HG02943 (cell line): Measurements from ENCODE around the gene WWOX.
"Not testable (repeated sequence)": the region's sequence is repeated elsewhere in the genome, so short reads cannot be mapped to it uniquely, and the experiment has no call there.

Source experiments
- ATAC-seq: cut with Tn5 transposase; IDR thresholded peaks from one replicate; pipeline ENCODE4 v1.9.1; 2021; ENCODE audit warnings: mild to moderate bottlenecking, low read depth, moderate library complexity; ENCODE audit not compliant: unreplicated experiment

The WWOX gene

GRCh38 chr16:78505544-78506366 is 406.3 kb downstream of the WWOX start:
- no peak for ATAC-seq

- ATAC-seq: no peak
Observed at GRCh38 chr16:78506367-78507193, 407.1 kb downstream of the WWOX start.

GRCh38 chr16:78507576-78507975 is 408.1 kb downstream of the WWOX start:
- no peak for ATAC-seq

GRCh38 chr16:78509965-78510364 is 410.5 kb downstream of the WWOX start:
- no peak for ATAC-seq

DNA sequence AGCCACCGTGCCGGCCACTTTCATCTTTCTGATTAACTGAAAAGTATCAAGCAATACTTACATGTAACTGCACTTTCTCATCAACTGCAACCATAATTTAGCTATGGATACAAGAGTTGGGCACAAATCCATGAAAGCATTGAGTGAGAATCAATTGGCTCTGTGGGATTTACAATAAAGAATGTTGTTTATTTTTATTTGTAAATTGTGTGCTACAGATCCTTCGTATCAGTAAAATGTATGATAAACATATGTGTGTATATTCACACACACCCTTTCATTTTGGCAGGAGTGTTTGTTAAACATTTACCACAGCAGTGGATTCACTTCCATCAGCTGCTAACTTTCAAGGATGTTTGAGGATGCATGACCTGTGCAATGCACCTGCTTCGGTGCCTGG is 411.0 kb downstream of the WWOX start:
- ATAC-seq: no peak

- ATAC-seq: no peak
Observed at GRCh38 chr16:78513838-78514237, 414.4 kb downstream of the WWOX start.

GRCh38 chr16:78514888-78515287 is 415.4 kb downstream of the WWOX start:
- not testable (repeated sequence) for ATAC-seq

DNA sequence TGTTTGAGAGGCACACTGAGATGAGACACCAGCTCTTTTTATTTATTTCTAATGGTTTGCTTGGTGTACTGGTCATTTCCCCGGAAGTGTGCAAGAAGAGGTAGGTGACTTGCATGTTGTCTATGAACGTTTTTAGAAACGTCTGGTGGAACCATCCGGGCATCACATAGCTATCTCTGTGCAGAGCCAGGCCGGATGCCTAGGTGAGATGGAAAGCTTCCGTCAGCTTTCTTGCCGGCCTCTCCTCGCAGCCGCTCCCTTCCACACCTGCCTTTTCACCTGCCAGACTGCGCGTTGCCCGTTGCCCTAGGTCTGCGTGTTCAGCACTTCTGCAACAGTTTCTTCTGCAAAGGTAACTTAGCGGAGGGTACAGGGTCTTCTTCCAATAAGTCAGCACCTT is 416.0 kb downstream of the WWOX start:
- ATAC-seq: no peak

- ATAC-seq: no peak
Observed at GRCh38 chr16:78516006-78516736, 416.7 kb downstream of the WWOX start.

DNA sequence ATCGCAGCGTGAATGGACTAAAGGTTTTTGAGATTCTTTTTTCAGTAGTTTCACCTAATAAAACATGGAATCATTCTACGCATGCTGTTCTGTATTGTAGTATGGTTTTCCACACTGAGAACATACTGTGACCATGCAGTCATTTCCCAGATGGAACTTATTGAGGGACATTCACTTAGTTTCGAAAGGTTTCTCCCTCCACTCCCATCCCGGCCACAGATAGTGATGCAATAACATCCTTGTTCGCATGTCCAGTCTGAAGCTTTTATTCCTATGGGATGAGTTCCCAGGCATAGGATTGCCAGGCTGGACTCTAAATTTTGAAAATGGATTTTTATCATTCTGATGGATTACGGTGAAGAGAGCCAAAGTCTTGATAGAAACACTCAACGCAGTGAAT is 420.4 kb downstream of the WWOX start:
- ATAC-seq: no peak

- ATAC-seq: no peak
Observed at GRCh38 chr16:78520470-78520869, 421.0 kb downstream of the WWOX start.

DNA sequence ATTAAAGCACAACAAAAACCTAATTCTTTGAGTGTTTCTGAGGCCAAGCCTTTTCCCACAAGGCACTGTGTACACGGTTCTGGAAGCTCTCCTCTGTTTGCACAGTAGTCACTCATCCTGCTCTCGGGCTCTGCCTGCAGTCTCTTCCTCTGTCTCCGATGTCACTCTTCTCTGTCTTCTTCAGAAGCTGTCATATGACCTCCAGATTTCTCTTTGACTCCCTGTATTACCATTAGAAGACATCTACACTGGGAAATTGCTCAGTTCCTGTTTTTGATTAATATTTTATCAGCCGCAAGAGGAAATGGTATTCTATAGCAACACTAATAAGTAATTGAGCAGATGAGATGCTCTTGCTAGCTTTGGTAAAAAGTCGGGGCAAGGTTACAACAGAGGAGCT is 422.9 kb downstream of the WWOX start:
- no peak for ATAC-seq

DNA sequence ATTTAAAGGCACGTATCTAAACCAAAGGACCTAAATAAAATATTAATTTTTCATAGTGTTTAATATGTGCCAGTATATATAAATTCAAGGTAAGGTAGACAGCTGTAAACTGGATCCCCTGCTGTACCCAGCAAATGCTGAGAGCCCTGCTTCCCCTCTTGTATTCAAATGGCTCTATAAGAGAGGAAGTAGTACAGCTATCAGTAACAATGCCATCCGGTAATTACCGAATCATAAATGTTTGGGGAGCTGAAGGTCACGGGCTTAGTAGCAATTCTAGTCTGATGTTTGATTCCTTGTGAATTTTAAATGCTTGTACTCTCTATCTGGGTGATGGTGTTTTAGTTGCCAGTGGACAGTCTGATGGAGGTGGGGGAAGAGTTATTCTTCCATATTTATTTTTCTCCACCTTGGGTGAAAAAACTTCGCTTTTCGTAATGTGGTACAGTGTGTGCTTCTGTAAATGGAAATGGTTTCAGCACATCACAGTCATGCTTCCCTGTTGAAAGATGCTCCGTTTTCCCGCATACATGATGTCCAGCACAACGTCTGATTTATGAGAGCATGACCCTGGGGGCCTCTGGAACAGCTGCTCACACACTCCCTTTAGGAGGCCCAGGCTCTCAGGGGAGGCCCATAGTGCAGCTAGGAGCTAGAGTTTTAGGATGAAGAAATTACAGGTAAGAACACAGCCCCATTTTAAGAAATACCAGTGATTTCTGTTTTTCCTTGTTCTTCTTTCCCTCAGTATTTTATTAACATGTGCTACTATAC is 423.9 kb downstream of the WWOX start:
- ATAC-seq: no peak

DNA sequence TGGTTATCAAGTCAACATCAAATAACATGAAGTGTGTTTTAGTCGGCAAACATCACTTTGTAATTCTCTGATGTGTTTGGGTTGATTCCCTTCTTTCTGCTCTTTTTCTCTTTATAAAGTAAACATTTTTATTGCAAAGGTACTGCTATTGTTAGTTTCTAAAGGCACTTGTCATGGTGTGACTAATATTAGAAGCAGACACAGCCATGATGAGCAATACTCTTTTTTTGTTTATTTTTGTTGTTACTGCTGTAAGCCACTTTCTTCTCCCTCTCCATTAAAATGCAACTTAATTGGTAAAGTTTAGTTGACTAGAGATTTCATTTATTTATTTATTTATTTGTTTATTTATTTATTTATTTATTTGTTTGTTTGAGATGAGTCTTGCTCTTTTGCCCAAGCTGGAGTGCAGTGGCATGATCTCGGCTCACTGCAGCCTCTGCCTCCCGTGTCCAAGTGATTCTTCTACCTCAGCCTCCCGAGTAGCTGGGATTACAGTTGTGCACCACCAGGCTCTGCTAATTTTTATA is 424.7 kb downstream of the WWOX start:
- ATAC-seq: no peak

- no peak for ATAC-seq
Observed at GRCh38 chr16:78528265-78528664, 428.8 kb downstream of the WWOX start.

DNA sequence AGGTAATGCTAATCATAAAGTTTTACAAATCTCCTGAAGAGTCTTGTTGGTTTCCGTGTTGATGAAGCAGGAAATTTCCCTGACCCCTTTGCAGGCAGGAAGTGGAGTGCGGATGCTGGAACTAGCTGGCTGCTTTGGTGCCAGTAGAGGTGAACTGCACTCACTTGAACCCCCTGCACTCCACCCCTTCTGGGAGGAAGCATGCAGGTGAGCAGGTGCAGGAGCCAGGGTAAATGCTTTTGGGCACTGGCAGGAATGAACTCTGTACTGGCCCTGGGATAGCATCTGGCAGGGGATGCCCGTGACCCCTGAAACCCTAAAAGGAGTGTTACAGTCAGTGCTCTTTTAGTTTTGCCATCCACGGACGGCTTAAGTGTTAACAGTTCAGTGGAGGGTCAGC is 430.4 kb downstream of the WWOX start:
- ATAC-seq: no peak

- ATAC-seq: no peak
Observed at GRCh38 chr16:78530283-78530682, 430.8 kb downstream of the WWOX start.

DNA sequence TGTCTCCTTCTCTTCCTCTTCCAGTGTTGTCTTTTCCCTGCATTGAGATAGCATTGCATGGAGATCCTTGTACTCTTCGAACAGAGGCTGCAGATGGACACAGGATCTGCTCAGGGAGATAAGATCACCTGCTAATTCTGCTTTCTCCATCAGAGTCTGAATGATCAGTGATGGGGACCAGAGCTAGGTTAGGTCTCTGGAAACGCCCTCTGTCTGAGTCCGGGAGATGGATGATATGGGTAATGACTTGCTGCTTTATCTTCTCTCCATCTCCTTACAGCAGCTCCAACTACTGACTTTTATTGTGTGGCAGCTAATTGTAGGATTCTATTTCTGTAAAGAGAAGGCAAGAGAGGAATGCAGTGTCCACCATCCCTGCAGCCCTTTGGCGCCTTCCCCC is 435.6 kb downstream of the WWOX start:
- ATAC-seq: no peak

- ATAC-seq: no peak
Observed at GRCh38 chr16:78537511-78537910, 438.1 kb downstream of the WWOX start.

DNA sequence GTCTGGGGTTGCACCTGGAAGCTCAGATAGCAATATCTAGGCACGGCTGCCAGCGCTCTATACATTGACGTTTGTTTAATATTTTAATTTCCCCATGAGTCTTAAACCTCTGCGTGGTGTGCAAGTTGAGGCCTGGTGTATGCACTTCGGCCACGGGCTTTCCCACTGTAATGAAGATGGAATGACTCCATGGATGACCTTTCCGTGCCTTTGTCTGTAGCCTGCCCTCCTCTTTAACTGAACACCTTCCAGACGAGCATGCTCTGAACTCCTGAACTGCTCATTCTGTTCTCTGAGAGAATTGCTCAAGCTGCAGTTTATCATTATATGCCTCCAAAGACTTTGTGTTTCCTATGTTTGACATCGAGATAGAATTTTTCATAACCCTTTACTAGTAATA is 438.8 kb downstream of the WWOX start:
- ATAC-seq: no peak
